ENCODE data around the gene POLR3GL. TPM values are rescaled to one million over a fixed set of nuclear protein-coding genes. Genes with fewer than 3 reads are reported as not detected.

POLR3GL gene
- total RNA-seq, 1 donor from 2014 or later, result 21.4 TPM

DNA sequence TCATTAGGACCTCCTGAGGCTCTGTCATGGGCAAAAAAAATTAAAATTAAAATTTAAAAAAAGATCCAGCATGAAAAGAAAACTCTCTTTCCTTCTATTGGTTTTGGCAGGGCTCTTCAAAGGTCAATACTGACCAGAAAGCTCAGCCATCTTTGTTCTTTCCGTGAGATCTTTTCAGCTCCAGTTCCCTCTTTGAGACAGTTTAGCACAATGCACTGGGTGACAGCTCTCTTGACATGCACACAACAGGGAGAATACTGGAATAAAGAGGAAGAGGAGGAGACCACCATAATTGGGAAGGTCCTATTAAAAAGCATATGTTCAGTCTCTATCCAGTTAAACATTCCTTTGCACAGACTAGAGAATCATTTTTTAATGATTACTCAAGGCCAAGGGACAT, 13.0 kb upstream of the POLR3GL start:
- Histone ChIP-seq H3K27me3 (no peaks in the 10 kb centered on the region), H3K4me1 (peaks cover 36% of the 10 kb centered on the region), H3K4me3 (no peak overlapping the region), H3K27ac (no peak overlapping the region), H3K36me3 (peaks cover 13% of the 10 kb centered on the region), H3K9me3 (no peaks in the 10 kb centered on the region)
- ATAC-seq (no peak), DNase-seq (no peak)
- intact Hi-C loops (cut with DNase I), result no loop called here
- TF ChIP-seq, protein P1, sequence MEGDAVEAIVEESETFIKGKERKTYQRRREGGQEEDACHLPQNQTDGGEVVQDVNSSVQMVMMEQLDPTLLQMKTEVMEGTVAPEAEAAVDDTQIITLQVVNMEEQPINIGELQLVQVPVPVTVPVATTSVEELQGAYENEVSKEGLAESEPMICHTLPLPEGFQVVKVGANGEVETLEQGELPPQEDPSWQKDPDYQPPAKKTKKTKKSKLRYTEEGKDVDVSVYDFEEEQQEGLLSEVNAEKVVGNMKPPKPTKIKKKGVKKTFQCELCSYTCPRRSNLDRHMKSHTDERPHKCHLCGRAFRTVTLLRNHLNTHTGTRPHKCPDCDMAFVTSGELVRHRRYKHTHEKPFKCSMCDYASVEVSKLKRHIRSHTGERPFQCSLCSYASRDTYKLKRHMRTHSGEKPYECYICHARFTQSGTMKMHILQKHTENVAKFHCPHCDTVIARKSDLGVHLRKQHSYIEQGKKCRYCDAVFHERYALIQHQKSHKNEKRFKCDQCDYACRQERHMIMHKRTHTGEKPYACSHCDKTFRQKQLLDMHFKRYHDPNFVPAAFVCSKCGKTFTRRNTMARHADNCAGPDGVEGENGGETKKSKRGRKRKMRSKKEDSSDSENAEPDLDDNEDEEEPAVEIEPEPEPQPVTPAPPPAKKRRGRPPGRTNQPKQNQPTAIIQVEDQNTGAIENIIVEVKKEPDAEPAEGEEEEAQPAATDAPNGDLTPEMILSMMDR (IDR thresholded peaks at IDR 0.05), result no peak

DNA sequence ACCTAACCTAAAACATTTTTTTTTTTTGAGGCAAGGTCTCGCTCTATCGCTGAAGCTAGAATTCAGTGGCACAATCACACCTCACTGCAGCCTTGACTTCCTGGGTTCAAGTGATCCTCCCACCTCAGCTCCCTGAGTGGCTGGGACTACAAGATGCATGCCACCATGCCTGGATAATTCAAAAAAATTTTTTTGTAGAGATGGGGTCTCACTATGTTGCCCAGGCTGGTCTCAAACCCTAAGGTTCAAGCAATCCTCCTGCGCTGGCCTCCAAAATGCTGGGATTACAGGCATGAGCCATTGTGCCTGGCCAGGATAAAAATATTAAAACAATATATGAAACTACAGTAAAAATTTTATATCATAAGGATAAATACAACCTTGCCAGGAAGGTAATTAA, 11.6 kb upstream of the POLR3GL start:
- Histone ChIP-seq H3K4me3 (no peak overlapping the region), H3K27ac (no peak overlapping the region), H3K36me3 (peaks cover 7% of the 10 kb centered on the region), H3K9me3 (no peaks in the 10 kb centered on the region), H3K4me1 (peaks cover 39% of the 10 kb centered on the region), H3K27me3 (no peaks in the 10 kb centered on the region)
- ATAC-seq, result no peak
- intact Hi-C loops (cut with DNase I), result no loop called here
- DNase-seq, result no peak
- TF ChIP-seq, protein P1 (IDR thresholded peaks at IDR 0.05), result no peak

DNA sequence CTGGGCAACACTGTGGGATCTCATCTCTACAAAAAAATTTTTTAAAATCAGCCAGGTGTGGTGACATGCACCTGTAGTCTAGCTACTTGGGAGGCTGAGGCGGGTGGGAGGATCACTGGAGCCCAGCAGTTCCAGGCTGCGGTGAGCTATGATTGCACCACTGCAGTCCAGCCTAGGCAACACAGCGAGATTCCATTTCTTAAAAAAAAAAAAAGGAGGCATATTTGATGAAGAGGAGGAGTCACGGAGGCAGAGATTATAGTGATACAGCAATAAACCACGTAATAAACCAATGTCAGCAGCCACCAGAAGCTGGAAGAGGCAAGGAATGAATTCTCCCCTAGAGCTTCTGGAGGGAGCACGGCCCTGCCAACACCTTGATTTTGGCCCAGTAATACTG, 10.6 kb upstream of the POLR3GL start:
- ATAC-seq, result no peak
- no peak for DNase-seq
- no peaks in the 10 kb centered on the region for H3K9me3 ChIP-seq
- peaks cover 7% of the 10 kb centered on the region for H3K36me3 ChIP-seq
- no peak overlapping the region for H3K27ac ChIP-seq
- H3K27me3 ChIP-seq, result no peaks in the 10 kb centered on the region
- TF ChIP-seq, protein P1 (IDR thresholded peaks at IDR 0.05), result no peak
- intact Hi-C loops (cut with DNase I), result no loop called here
- H3K4me3 ChIP-seq, result no peak overlapping the region
- H3K4me1 ChIP-seq, result peaks cover 44% of the 10 kb centered on the region

DNA sequence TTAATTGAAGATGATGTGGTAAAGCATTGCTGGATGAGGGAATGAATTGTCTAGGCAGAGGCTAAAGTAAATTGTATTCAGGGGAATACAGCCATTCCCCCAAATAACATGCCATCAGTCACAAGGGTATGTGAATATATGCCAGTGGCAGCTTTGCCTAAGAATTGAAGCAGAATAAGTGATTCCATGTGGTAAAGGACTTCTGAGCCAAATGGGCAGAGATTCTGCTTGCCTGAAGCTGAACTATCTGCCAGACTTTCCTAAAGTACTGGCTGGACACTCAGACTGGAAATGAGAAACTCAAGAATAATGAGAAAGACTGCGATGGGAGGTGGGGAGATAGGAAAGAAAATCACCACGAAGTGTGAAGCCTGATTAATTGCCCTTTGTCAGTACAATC, 9.1 kb upstream of the POLR3GL start:
- H3K27ac ChIP-seq, result no peak overlapping the region
- peaks cover 52% of the 10 kb centered on the region for H3K4me1 ChIP-seq
- peak overlapping the region; percentile 79 for H3K4me3 ChIP-seq
- ATAC-seq (no peak), DNase-seq (no peak)
- no peaks in the 10 kb centered on the region for H3K9me3 ChIP-seq
- intact Hi-C loops (cut with DNase I), result no loop called here
- H3K36me3 ChIP-seq, result peaks cover 7% of the 10 kb centered on the region
- H3K27me3 ChIP-seq, result no peaks in the 10 kb centered on the region
- TF ChIP-seq, protein P1 (IDR thresholded peaks at IDR 0.05), result no peak

DNA sequence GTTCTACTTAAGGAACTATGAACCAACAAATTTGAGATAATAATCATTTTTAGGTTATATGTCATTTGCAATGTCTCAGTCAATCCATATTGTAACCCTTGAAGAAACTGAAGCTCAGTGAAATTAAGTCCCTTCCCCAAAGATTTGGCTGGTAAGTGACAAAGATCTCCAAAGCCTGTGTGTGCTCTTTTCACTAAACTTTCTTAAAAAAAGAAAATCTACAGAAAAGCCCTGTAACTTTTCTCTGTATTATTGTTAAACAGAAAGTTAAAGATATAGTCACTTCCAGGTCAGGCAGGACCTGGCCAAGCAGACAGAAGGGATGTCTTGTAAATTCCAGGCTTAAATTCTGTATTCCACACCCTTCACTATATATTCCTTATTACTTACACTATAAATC, 8.1 kb upstream of the POLR3GL start:
- Histone ChIP-seq H3K27me3 (no peaks in the 10 kb centered on the region), H3K27ac (no peak overlapping the region), H3K4me3 (peak overlapping the region; percentile 79), H3K36me3 (peaks cover 4% of the 10 kb centered on the region), H3K9me3 (no peaks in the 10 kb centered on the region), H3K4me1 (peaks cover 54% of the 10 kb centered on the region)
- intact Hi-C loops (cut with DNase I), result no loop called here
- DNase-seq (no peak), ATAC-seq (no peak)
- TF ChIP-seq, protein P1 (IDR thresholded peaks at IDR 0.05), result no peak

DNA sequence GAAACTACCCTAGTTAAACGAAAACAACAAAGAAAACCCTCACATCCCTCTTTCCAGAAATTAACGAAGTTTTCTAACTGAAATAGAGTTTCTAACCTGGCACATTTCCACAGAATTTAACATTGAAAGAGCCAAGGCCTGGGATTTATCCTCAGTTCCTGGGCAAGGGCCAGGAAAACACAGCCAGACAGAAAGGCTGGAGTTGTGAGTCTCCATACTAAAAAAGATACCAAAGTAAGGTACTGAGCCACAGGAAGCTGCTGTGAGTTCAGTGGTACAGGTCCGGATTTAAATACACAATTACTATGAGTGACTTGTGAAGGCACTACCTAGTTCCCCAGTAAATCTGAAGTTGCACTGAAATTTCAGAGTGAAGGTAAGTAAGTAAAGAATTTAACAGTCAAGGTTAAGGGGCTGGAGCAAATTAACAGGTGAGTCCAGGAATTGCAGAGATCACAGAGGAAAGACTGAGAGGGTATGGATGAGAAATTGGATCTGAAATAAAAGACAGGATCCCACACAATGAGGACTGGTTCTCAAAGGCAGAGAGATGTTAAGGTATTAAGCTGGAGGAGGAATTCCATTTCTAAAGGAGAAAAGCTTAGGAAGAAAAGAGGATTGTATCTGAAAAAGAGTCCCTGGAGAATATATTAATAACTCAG, 7.6 kb upstream of the POLR3GL start:
- DNase-seq (no peak), ATAC-seq (no peak)
- Histone ChIP-seq H3K27me3 (no peaks in the 10 kb centered on the region), H3K4me1 (peaks cover 54% of the 10 kb centered on the region), H3K4me3 (peak overlapping the region; percentile 79), H3K27ac (peak overlapping the region; percentile 89), H3K36me3 (no peaks in the 10 kb centered on the region), H3K9me3 (no peaks in the 10 kb centered on the region)
- intact Hi-C loops (cut with DNase I), result no loop called here
- TF ChIP-seq, protein P1 (IDR thresholded peaks at IDR 0.05), result no peak

Data from upper lobe of right lung (tissue), 1 donor.